Gastrocnemius medialis (tissue), 4 donors: ENCODE data around the gene BANP.
"Not testable (repeated sequence)": the region's sequence is repeated elsewhere in the genome, so short reads cannot be mapped to it uniquely, and the experiment has no call there.

Source experiments
- CTCF ChIP-seq, 5 experiments: fragments of 450-650 bp in 3 of 5; fragments of 200-600 bp in 2 of 5; sonication (generic) in 2 of 5; IDR thresholded peaks in 4 of 5; conservative IDR thresholded peaks in 1 of 5; 1 replicate in 4 of 5; 2 replicates in 1 of 5; pipeline ENCODE4 v1.5.1; 2016 to 2019; ENCODE audit warnings: antibody characterized with exemption in 5 of 5, mild to moderate bottlenecking in 3 of 5, moderate library complexity in 3 of 5
- POLR2A ChIP-seq, 2 donors: fragments of 450-650 bp; IDR thresholded peaks; one replicate each; pipeline ENCODE4 v1.6.1; 2017; ENCODE audit warnings: antibody characterized with exemption in 2 of 2, mild to moderate bottlenecking in 2 of 2, moderate library complexity in 2 of 2

- not testable (repeated sequence) for TF ChIP-seq CTCF (IDR thresholded peaks at IDR 0.05 in 4 of 5, conservative IDR thresholded peaks at IDR 0.05 in 1 of 5); POLR2A (IDR thresholded peaks at IDR 0.05)
These were observed 68.0 kb downstream of the BANP start for GRCh38 chr16:88019041-88019820.
